Hepatocyte (in vitro differentiated cells): Measurements from ENCODE around the gene SERTAD1. TPM values are rescaled to one million over a fixed set of nuclear protein-coding genes. Genes with fewer than 3 reads are reported as not detected.

Experiments
- DNase-seq: peaks from one replicate; pipeline ENCODE4 v3.0.0-alpha.2; 2016; ENCODE audit warnings: low spot score
- H2AFZ ChIP-seq: fragments of 200-600 bp; sonication (generic); 2 replicates; pipeline ENCODE4 v1.6.0; 2016; ENCODE audit warnings: antibody characterized with exemption, mild to moderate bottlenecking
- H3K27ac ChIP-seq: fragments of 200-600 bp; sonication (generic); 2 replicates; pipeline ENCODE4 v1.5.1; 2016; ENCODE audit warnings: mild to moderate bottlenecking
- H3K27me3 ChIP-seq: fragments of 200-600 bp; sonication (generic); 2 replicates; pipeline ENCODE4 v1.6.1; 2016
- H3K36me3 ChIP-seq: fragments of 200-600 bp; sonication (generic); replicated peaks from 2 replicates; pipeline ENCODE4 v1.5.1; 2016; ENCODE audit warnings: low read depth; ENCODE audit not compliant: insufficient read depth
- H3K4me1 ChIP-seq: fragments of 200-600 bp; sonication (generic); 2 replicates; pipeline ENCODE4 v1.5.1; 2016; ENCODE audit warnings: mild to moderate bottlenecking, moderate library complexity; ENCODE audit not compliant: insufficient read depth
- H3K4me2 ChIP-seq: fragments of 200-600 bp; sonication (generic); 2 replicates; pipeline ENCODE4 v1.6.0; 2016
- H3K4me3 ChIP-seq: fragments of 200-600 bp; sonication (generic); 2 replicates; pipeline ENCODE4 v1.5.1; 2016; ENCODE audit warnings: mild to moderate bottlenecking
- H3K79me2 ChIP-seq: fragments of 200-600 bp; sonication (generic); 2 replicates; pipeline ENCODE4 v1.6.0; 2017; ENCODE audit warnings: mild to moderate bottlenecking
- H3K9me2 ChIP-seq: fragments of 200-600 bp; sonication (generic); replicated peaks from 2 replicates; pipeline ENCODE4 v1.6.0; 2017; ENCODE audit warnings: mild to moderate bottlenecking; ENCODE audit not compliant: insufficient read depth
- H3K9me3 ChIP-seq: fragments of 200-600 bp; sonication (generic); 2 replicates; pipeline ENCODE4 v1.5.1; 2016; ENCODE audit warnings: low read depth, mild to moderate bottlenecking
- H4K20me1 ChIP-seq: fragments of 200-600 bp; sonication (generic); 2 replicates; pipeline ENCODE4 v1.6.0; 2016; ENCODE audit warnings: mild to moderate bottlenecking; ENCODE audit not compliant: insufficient read depth, poor library complexity, severe bottlenecking
- CTCF ChIP-seq: fragments of 200-600 bp; sonication (generic); IDR thresholded peaks from 2 replicates; pipeline ENCODE4 v1.5.1; 2016; ENCODE audit warnings: antibody characterized with exemption, mild to moderate bottlenecking; ENCODE audit not compliant: poor library complexity
- EZH2 ChIP-seq: fragments of 200-600 bp; sonication (generic); IDR thresholded peaks from 2 replicates; pipeline ENCODE4 v1.6.1; 2016; ENCODE audit warnings: antibody characterized with exemption, mild to moderate bottlenecking, borderline replicate concordance
- EZH2phosphoT487 ChIP-seq: fragments of 200-600 bp; sonication (generic); IDR thresholded peaks from one replicate; pipeline ENCODE4 v1.6.1; 2018; ENCODE audit warnings: antibody characterized with exemption, mild to moderate bottlenecking, low read depth, moderate library complexity; ENCODE audit not compliant: unreplicated experiment, severe bottlenecking
- WGBS: methylation state at CpG from one replicate; pipeline ENCODE4 v1.1.6; 2016; ENCODE audit warnings: low lambda C conversion rate; ENCODE audit errors: missing lambda C conversion rate; 5-methylcytosine and 5-hydroxymethylcytosine counted together
- polyA plus RNA-seq: library from polyadenylated mRNA; unstranded; fragments of >200 nt; fragmentation: Nextera tagmentation; extraction: Ambion mirVana; gene quantifications from 2 replicates; pipeline ENCODE4 v1.2.1, GENCODE V29; 2016
- total RNA-seq: library from RNA; depleted of rRNA; stranded (reverse); fragments of >200 nt; gene quantifications from 2 replicates; pipeline ENCODE4 v1.2.3, GENCODE V29; 2014

The SERTAD1 gene
- total and polyA plus RNA-seq, 2 experiments from 2014 or later, result 17.1 to 17.9 TPM

GRCh38 chr19:40419780-40420179, 6.0 kb downstream of the SERTAD1 start:
- DNase-seq, result no peak
- WGBS, result 85% methylated on average over 5 of the region's 5 CpGs
- no peaks in the 10 kb centered on the region for H3K9me2 ChIP-seq
- no peak overlapping the region for H3K27ac ChIP-seq
- H3K9me3 ChIP-seq, result no peaks in the 10 kb centered on the region
- H4K20me1 ChIP-seq, result no peaks in the 10 kb centered on the region
- TF ChIP-seq EZH2 (no peak), EZH2phosphoT487 (no peak), CTCF (no peak)
- no peak overlapping the region for H3K4me3 ChIP-seq
- H3K27me3 ChIP-seq, result no peaks in the 10 kb centered on the region
- H3K4me1 ChIP-seq, result peaks cover 25% of the 10 kb centered on the region
- peaks cover 30% of the 10 kb centered on the region for H3K79me2 ChIP-seq
- H2AFZ ChIP-seq, result no peak overlapping the region
- H3K36me3 ChIP-seq, result no peaks in the 10 kb centered on the region
- no peak overlapping the region for H3K4me2 ChIP-seq

- Histone ChIP-seq H3K79me2 (peaks cover 24% of the 10 kb centered on the region), H3K4me3 (no peak overlapping the region), H3K4me2 (no peak overlapping the region), H3K9me3 (no peaks in the 10 kb centered on the region), H3K36me3 (no peaks in the 10 kb centered on the region), H3K27ac (no peak overlapping the region), H3K4me1 (peaks cover 28% of the 10 kb centered on the region), H4K20me1 (no peaks in the 10 kb centered on the region), H3K27me3 (no peaks in the 10 kb centered on the region), H3K9me2 (no peaks in the 10 kb centered on the region), H2AFZ (no peak overlapping the region)
- DNase-seq, result no peak
- 81% methylated on average over 5 of the region's 5 CpGs for WGBS
- TF ChIP-seq EZH2 (no peak), EZH2phosphoT487 (no peak)
These were observed 6.7 kb downstream of the SERTAD1 start for GRCh38 chr19:40419066-40419612.

GRCh38 chr19:40418040-40418439, 7.8 kb downstream of the SERTAD1 start:
- no peak overlapping the region for H3K4me3 ChIP-seq
- no peaks in the 10 kb centered on the region for H3K9me3 ChIP-seq
- no peak for DNase-seq
- H3K27ac ChIP-seq, result peak overlapping the region; percentile 26
- H3K36me3 ChIP-seq, result no peaks in the 10 kb centered on the region
- H4K20me1 ChIP-seq, result no peaks in the 10 kb centered on the region
- no peak overlapping the region for H2AFZ ChIP-seq
- H3K4me1 ChIP-seq, result peaks cover 24% of the 10 kb centered on the region
- 92% methylated on average over 3 of the region's 3 CpGs for WGBS
- H3K27me3 ChIP-seq, result no peaks in the 10 kb centered on the region
- TF ChIP-seq EZH2phosphoT487 (no peak), CTCF (no peak)
- no peaks in the 10 kb centered on the region for H3K9me2 ChIP-seq
- peaks cover 13% of the 10 kb centered on the region for H3K79me2 ChIP-seq
- H3K4me2 ChIP-seq, result no peak overlapping the region

GRCh38 chr19:40417643-40417981, 8.2 kb downstream of the SERTAD1 start:
- no peaks in the 10 kb centered on the region for H3K9me3 ChIP-seq
- H3K27ac ChIP-seq, result peak overlapping the region; percentile 26
- peaks cover 24% of the 10 kb centered on the region for H3K4me1 ChIP-seq
- TF ChIP-seq EZH2phosphoT487, result no peak
- TF ChIP-seq CTCF, result no peak
- no peak for TF ChIP-seq EZH2
- H3K79me2 ChIP-seq, result peaks cover 8% of the 10 kb centered on the region
- no peak for DNase-seq
- H4K20me1 ChIP-seq, result no peaks in the 10 kb centered on the region
- no peak overlapping the region for H3K4me2 ChIP-seq
- H3K36me3 ChIP-seq, result no peaks in the 10 kb centered on the region
- H3K27me3 ChIP-seq, result no peaks in the 10 kb centered on the region
- H3K9me2 ChIP-seq, result no peaks in the 10 kb centered on the region
- 81% methylated on average over 4 of the region's 4 CpGs for WGBS
- H3K4me3 ChIP-seq, result no peak overlapping the region
- no peak overlapping the region for H2AFZ ChIP-seq
